SK-N-SH treated with all-trans-retinoic acid at 6 μM for 48 hours (cell line): ENCODE results near the gene ME3.

Source experiments
- ATAC-seq: fragments of 200-7000 bp; cut with Tn5 transposase; 3 replicates; pipeline ENCODE4 v1.9.1; 2020; ENCODE audit warnings: mild to moderate bottlenecking, moderate library complexity
- BACH2 ChIP-seq: fragments of 250-450 bp; sonication (Bioruptor Pico); IDR thresholded peaks from 2 replicates; pipeline ENCODE4 v1.9.0; 2021; ENCODE audit warnings: mild to moderate bottlenecking, borderline replicate concordance
- CSDC2 ChIP-seq: fragments of 250-450 bp; sonication (Bioruptor Pico); IDR thresholded peaks from 2 replicates; pipeline ENCODE4 v1.5.0; 2020; ENCODE audit warnings: mild to moderate bottlenecking, moderate library complexity
- GLIS3 ChIP-seq: fragments of 250-450 bp; sonication (Bioruptor Pico); IDR thresholded peaks from 2 replicates; pipeline ENCODE4 v1.5.0; 2020; ENCODE audit warnings: mild to moderate bottlenecking, moderate library complexity
- ISL1 ChIP-seq: fragments of 250-450 bp; sonication (Bioruptor Pico); IDR thresholded peaks from 2 replicates; pipeline ENCODE4 v2.1.2; 2022; ENCODE audit warnings: mild to moderate bottlenecking, moderate library complexity
- OSR1 ChIP-seq: fragments of 250-450 bp; sonication (Bioruptor Pico); IDR thresholded peaks from 2 replicates; pipeline ENCODE4 v1.8.0; 2022; ENCODE audit warnings: moderate library complexity, mild to moderate bottlenecking, inconsistent platforms
- PPARA ChIP-seq: fragments of 250-450 bp; sonication (Bioruptor Pico); IDR thresholded peaks from 2 replicates; pipeline ENCODE4 v1.5.0; 2020; ENCODE audit warnings: mild to moderate bottlenecking, borderline replicate concordance
- RARB ChIP-seq: fragments of 250-450 bp; sonication (Bioruptor Pico); IDR thresholded peaks from 2 replicates; pipeline ENCODE4 v1.8.0; 2021; ENCODE audit warnings: mild to moderate bottlenecking, moderate library complexity
- SNAI2 ChIP-seq: fragments of 250-450 bp; sonication (Bioruptor Pico); IDR thresholded peaks from 2 replicates; pipeline ENCODE4 v1.5.0; 2020; ENCODE audit warnings: mild to moderate bottlenecking, moderate library complexity
- TCF4 ChIP-seq: fragments of 250-450 bp; sonication (Bioruptor Pico); IDR thresholded peaks from 2 replicates; pipeline ENCODE4 v1.8.0; 2021; ENCODE audit warnings: mild to moderate bottlenecking, moderate library complexity, borderline replicate concordance
- ZC3H10 ChIP-seq: fragments of 250-450 bp; sonication (Bioruptor Pico); IDR thresholded peaks from 2 replicates; pipeline ENCODE4 v1.5.1; 2021; ENCODE audit warnings: mild to moderate bottlenecking, moderate library complexity
- ZFP3 ChIP-seq: fragments of 250-450 bp; sonication (Bioruptor Pico); IDR thresholded peaks from 2 replicates; pipeline ENCODE4 v1.5.0; 2020; ENCODE audit warnings: mild to moderate bottlenecking, moderate library complexity
- ZFP30 ChIP-seq: fragments of 450-650 bp; formaldehyde crosslinking; IDR thresholded peaks from 2 replicates; pipeline ENCODE4 v1.5.0; 2022; ENCODE audit warnings: mild to moderate bottlenecking, moderate library complexity
- ZNF565 ChIP-seq: fragments of 450-650 bp; formaldehyde crosslinking; conservative IDR thresholded peaks from 2 replicates; pipeline ENCODE4 v1.5.0; 2020; ENCODE audit warnings: low read depth, mild to moderate bottlenecking, moderate library complexity
- ZNF70 ChIP-seq: fragments of 450-650 bp; formaldehyde crosslinking; IDR thresholded peaks from 2 replicates; pipeline ENCODE4 v1.5.0; 2020; ENCODE audit warnings: mild to moderate bottlenecking, moderate library complexity
- ZNF8 ChIP-seq: fragments of 450-650 bp; formaldehyde crosslinking; IDR thresholded peaks from 2 replicates; pipeline ENCODE4 v1.5.0; 2020; ENCODE audit warnings: mild to moderate bottlenecking, moderate library complexity
- TF ChIP-seq, protein P1 (sequence below): fragments of 250-450 bp; sonication (Bioruptor Pico); IDR thresholded peaks from 2 replicates; pipeline ENCODE4 v1.5.1; 2021; ENCODE audit warnings: mild to moderate bottlenecking, moderate library complexity
- TF ChIP-seq, protein P2 (sequence below): fragments of 250-450 bp; sonication (Bioruptor Pico); IDR thresholded peaks from 2 replicates; pipeline ENCODE4 v1.5.1; 2020; ENCODE audit warnings: low read depth, mild to moderate bottlenecking, moderate library complexity
- TF ChIP-seq, protein P3 (sequence below): fragments of 250-450 bp; sonication (Bioruptor Pico); IDR thresholded peaks from 2 replicates; pipeline ENCODE4 v1.8.0; 2020; ENCODE audit warnings: mild to moderate bottlenecking, moderate library complexity, borderline replicate concordance
- TF ChIP-seq, protein P4 (sequence below): fragments of 250-450 bp; sonication (Bioruptor Pico); IDR thresholded peaks from 2 replicates; pipeline ENCODE4 v1.5.0; 2020; ENCODE audit warnings: mild to moderate bottlenecking, moderate library complexity

The ME3 gene

DNA sequence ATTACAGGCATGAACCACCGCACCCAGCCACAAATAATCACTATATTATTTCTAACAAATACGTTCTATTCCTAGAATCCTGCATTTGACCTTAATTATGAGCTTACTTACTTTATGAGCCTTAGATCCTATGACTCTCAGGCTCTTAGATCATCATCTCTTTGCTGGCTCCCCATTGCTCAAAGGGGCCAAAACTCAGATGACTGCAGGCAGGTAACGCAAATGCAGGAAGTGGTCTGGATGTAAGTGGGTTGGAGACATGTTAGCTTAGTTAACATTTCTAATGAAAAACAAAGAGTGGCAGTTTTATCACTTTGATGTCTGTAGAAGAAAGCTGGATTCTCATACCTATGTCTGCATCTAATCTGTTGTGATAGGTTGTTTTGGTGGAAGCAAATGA lies 274.3 kb downstream of the ME3 start (continued):
- TF ChIP-seq, protein P1, sequence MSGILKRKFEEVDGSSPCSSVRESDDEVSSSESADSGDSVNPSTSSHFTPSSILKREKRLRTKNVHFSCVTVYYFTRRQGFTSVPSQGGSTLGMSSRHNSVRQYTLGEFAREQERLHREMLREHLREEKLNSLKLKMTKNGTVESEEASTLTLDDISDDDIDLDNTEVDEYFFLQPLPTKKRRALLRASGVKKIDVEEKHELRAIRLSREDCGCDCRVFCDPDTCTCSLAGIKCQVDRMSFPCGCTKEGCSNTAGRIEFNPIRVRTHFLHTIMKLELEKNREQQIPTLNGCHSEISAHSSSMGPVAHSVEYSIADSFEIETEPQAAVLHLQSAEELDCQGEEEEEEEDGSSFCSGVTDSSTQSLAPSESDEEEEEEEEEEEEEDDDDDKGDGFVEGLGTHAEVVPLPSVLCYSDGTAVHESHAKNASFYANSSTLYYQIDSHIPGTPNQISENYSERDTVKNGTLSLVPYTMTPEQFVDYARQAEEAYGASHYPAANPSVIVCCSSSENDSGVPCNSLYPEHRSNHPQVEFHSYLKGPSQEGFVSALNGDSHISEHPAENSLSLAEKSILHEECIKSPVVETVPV (CRISPR knock-in tag) = no peak
- TF ChIP-seq RARB (no peak), ZFP30 (CRISPR knock-in tag) (no peak)

DNA sequence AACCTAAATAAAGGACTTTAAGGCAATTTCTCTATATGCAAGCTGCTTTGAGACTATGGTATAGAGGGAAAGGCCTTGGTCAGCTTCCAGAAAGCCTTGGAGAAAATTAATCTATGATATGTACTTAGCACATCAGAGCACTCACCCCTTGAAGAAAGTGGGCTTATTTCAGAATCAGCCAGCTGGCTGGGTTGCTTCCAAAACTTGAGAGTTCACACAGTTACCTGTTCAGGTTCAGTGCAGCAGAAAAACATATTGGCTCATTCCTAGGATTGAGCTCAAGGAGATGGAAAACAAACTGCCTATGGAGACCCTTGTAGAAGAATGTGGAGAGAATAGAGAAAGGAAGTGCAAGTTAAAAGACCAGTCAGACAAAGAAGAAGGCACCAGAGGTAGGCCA lies 275.1 kb downstream of the ME3 start:
- TF ChIP-seq CSDC2 (CRISPR knock-in tag) (no peak), ISL1 (CRISPR knock-in tag) (no peak), SNAI2 (no peak), OSR1 (CRISPR knock-in tag) (no peak), ZFP30 (CRISPR knock-in tag) (no peak), ZC3H10 (CRISPR knock-in tag) (no peak), ZFP3 (CRISPR knock-in tag) (no peak), PPARA (CRISPR knock-in tag) (no peak), TCF4 (CRISPR knock-in tag) (no peak), BACH2 (CRISPR knock-in tag) (no peak), ZNF8 (CRISPR knock-in tag) (no peak), ZNF70 (CRISPR knock-in tag) (no peak), ZNF565 (CRISPR knock-in tag) (no peak), GLIS3 (CRISPR knock-in tag) (no peak), RARB (no peak)
- TF ChIP-seq, protein P2, sequence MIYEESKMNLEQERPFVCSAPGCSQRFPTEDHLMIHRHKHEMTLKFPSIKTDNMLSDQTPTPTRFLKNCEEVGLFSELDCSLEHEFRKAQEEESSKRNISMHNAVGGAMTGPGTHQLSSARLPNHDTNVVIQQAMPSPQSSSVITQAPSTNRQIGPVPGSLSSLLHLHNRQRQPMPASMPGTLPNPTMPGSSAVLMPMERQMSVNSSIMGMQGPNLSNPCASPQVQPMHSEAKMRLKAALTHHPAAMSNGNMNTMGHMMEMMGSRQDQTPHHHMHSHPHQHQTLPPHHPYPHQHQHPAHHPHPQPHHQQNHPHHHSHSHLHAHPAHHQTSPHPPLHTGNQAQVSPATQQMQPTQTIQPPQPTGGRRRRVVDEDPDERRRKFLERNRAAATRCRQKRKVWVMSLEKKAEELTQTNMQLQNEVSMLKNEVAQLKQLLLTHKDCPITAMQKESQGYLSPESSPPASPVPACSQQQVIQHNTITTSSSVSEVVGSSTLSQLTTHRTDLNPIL = no peak
- TF ChIP-seq, protein P3, sequence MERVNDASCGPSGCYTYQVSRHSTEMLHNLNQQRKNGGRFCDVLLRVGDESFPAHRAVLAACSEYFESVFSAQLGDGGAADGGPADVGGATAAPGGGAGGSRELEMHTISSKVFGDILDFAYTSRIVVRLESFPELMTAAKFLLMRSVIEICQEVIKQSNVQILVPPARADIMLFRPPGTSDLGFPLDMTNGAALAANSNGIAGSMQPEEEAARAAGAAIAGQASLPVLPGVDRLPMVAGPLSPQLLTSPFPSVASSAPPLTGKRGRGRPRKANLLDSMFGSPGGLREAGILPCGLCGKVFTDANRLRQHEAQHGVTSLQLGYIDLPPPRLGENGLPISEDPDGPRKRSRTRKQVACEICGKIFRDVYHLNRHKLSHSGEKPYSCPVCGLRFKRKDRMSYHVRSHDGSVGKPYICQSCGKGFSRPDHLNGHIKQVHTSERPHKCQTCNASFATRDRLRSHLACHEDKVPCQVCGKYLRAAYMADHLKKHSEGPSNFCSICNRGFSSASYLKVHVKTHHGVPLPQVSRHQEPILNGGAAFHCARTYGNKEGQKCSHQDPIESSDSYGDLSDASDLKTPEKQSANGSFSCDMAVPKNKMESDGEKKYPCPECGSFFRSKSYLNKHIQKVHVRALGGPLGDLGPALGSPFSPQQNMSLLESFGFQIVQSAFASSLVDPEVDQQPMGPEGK (CRISPR knock-in tag) = no peak
- TF ChIP-seq, protein P1 (CRISPR knock-in tag) = no peak
- TF ChIP-seq, all 23 proteins: peak for 0
- no peak for ATAC-seq

DNA sequence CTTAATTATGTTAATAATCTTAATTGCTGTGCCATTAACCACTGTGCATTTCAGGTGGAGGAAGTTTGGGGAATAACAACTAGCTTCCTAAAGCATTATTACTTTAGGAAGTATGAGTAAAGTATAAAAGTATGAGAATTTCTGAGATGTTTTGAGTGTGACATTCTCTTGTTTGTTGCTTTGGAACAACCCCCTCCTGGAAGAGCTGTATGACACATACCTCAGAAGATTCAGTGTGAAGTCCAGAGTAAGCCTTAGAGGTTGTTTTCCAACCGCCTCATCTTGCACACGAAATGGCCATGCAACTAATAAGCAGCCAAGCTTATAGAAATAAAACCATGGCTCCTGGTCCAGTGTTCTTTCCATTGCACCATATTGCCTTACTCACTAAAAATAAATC lies 276.0 kb downstream of the ME3 start:
- ATAC-seq = peak; percentile 74
- TF ChIP-seq, protein P2 = no peak
- TF ChIP-seq, protein P4, sequence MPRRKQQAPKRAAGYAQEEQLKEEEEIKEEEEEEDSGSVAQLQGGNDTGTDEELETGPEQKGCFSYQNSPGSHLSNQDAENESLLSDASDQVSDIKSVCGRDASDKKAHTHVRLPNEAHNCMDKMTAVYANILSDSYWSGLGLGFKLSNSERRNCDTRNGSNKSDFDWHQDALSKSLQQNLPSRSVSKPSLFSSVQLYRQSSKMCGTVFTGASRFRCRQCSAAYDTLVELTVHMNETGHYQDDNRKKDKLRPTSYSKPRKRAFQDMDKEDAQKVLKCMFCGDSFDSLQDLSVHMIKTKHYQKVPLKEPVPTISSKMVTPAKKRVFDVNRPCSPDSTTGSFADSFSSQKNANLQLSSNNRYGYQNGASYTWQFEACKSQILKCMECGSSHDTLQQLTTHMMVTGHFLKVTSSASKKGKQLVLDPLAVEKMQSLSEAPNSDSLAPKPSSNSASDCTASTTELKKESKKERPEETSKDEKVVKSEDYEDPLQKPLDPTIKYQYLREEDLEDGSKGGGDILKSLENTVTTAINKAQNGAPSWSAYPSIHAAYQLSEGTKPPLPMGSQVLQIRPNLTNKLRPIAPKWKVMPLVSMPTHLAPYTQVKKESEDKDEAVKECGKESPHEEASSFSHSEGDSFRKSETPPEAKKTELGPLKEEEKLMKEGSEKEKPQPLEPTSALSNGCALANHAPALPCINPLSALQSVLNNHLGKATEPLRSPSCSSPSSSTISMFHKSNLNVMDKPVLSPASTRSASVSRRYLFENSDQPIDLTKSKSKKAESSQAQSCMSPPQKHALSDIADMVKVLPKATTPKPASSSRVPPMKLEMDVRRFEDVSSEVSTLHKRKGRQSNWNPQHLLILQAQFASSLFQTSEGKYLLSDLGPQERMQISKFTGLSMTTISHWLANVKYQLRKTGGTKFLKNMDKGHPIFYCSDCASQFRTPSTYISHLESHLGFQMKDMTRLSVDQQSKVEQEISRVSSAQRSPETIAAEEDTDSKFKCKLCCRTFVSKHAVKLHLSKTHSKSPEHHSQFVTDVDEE (CRISPR knock-in tag) = no peak
- TF ChIP-seq ZNF70 (CRISPR knock-in tag) (no peak), ISL1 (CRISPR knock-in tag) (no peak), OSR1 (CRISPR knock-in tag) (no peak)
